GM12864 (cell line): ENCODE results near the gene DDX56.

Source experiments
- DNase-seq: peaks from one replicate; pipeline ENCODE4 v3.0.0-alpha.2; 2011; ENCODE audit warnings: low read depth
- H3K4me3 ChIP-seq: 2 replicates; pipeline ENCODE4 v1.5.1; 2011; ENCODE audit warnings: mild to moderate bottlenecking, low read depth, low read length, control low read depth
- CTCF ChIP-seq: IDR thresholded peaks from 2 replicates; pipeline ENCODE4 v1.5.1; 2011; ENCODE audit warnings: low read depth, mild to moderate bottlenecking, moderate library complexity, low read length, control low read depth, inconsistent platforms; ENCODE audit errors: missing control alignments

DDX56 gene

GRCh38 chr7:44617225-44617890, 43.6 kb upstream of the DDX56 start:
- no peak overlapping the region for H3K4me3 ChIP-seq
- DNase-seq: no peak
- no peak for TF ChIP-seq CTCF

GRCh38 chr7:44616545-44616944, 42.8 kb upstream of the DDX56 start:
- no peak for TF ChIP-seq CTCF
- no peak for DNase-seq
- no peak overlapping the region for H3K4me3 ChIP-seq

- H3K4me3 ChIP-seq: no peak overlapping the region
- no peak for TF ChIP-seq CTCF
- no peak for DNase-seq
Observed at GRCh38 chr7:44615793-44616192, 42.1 kb upstream of the DDX56 start.

GRCh38 chr7:44615149-44615611, 41.5 kb upstream of the DDX56 start:
- no peak for DNase-seq
- no peak overlapping the region for H3K4me3 ChIP-seq
- no peak for TF ChIP-seq CTCF

- no peak for TF ChIP-seq CTCF
- H3K4me3 ChIP-seq: no peak overlapping the region
- DNase-seq: no peak
Observed at GRCh38 chr7:44609829-44610228, 36.1 kb upstream of the DDX56 start.

GRCh38 chr7:44608916-44609648, 35.4 kb upstream of the DDX56 start:
- no peak overlapping the region; the same call in 1 of the 2 replicates for H3K4me3 ChIP-seq
- no peak for TF ChIP-seq CTCF
- DNase-seq: no peak
